Measurements from ENCODE around the gene CCDC69.
A peak's percentile ranks its signal among the peaks of the same experiment; 100 is the strongest.

DNA sequence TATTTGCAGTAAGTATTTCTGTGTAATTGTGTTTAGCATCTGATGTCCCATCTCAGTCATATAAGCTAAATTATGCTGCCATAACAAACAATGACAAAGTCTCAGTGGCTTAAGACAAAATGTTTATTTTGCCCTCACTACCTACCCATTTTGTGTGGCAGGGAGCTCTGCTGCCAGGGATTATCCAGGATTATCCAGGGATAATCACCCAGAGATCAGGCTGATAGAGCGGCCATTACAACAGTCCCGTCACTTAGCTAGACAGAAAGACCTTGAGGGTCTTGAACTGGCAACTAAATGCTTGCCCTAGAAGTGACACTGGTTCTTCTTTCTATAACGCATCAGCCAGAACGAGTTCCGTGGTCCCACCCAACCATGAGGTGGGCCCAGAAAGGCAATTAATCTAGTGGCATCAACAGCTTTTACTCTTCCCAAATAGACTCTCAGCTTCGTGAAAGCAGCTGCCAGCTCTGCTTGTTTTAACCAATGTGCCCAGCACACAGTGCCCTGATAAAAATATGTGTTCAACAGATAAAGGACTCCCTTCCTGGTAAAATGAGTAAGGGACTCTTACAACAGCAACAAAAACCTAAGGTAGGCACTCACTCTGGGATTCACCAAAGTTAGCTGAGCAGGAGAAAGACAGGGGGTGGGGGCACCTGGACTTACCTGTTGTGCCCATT lies 22.8 kb downstream of the CCDC69 start:
- peak; percentile 36 for TF ChIP-seq POLR2A (IDR thresholded peaks at IDR 0.05; ENCODE audit: low read length)
- no peak for TF ChIP-seq GATA1 (IDR thresholded peaks at IDR 0.05; ENCODE audit: low read depth, low read length)

Data from erythroblast (primary cell).